ENCODE data around the gene KRTCAP2. TPM values are rescaled to one million over a fixed set of nuclear protein-coding genes. Genes with fewer than 3 reads are reported as not detected.

Gene KRTCAP2
- polyA plus RNA-seq, 1 of the 3 experiments (the other 2 are of a cell fraction) = 238 TPM

- no peak for TF ChIP-seq USF2 (IDR thresholded peaks at IDR 0.05; ENCODE audit: borderline replicate concordance, low read depth, low read length)
- TF ChIP-seq USF1 (IDR thresholded peaks at IDR 0.05; ENCODE audit: borderline replicate concordance, low read depth) = no peak
- no peak for TF ChIP-seq FOXJ3 (CRISPR knock-in tag; IDR thresholded peaks at IDR 0.05)
- no peak for TF ChIP-seq GATA2 (CRISPR knock-in tag; IDR thresholded peaks at IDR 0.05)
- no peak for TF ChIP-seq IRF3 (IDR thresholded peaks at IDR 0.05; ENCODE audit: low read depth, low read length)
Observed at GRCh38 chr1:155122308-155122707, 50.8 kb downstream of the KRTCAP2 start (continued).

GRCh38 chr1:155121249-155121648 lies 51.9 kb downstream of the KRTCAP2 start:
- H3K27me3 ChIP-seq (ENCODE audit: insufficient read depth) = no peaks in the 10 kb centered on the region; the same call in 1 of the 2 replicates
- WGBS (ENCODE audit: low lambda C conversion rate) = 79% methylated on average over 2 of the region's 2 CpGs

GRCh38 chr1:155120253-155120652 lies 52.9 kb downstream of the KRTCAP2 start:
- no peaks in the 10 kb centered on the region for H3K79me2 ChIP-seq (ENCODE audit: insufficient read depth)
- no peak overlapping the region for H3K4me3 ChIP-seq (ENCODE audit: low read depth in 2 of 2, low read length in 1 of 2)
- H3K27me3 ChIP-seq (ENCODE audit: insufficient read depth) = no peaks in the 10 kb centered on the region; the same call in 1 of the 2 replicates

More at GRCh38 chr1:155121249-155121648, 51.9 kb downstream of the KRTCAP2 start:
- Histone ChIP-seq H3K9me2 (no peaks in the 10 kb centered on the region), H3K79me2 (ENCODE audit: insufficient read depth) (no peaks in the 10 kb centered on the region), H3K4me2 (no peak overlapping the region), H3F3A (replicated peaks; ENCODE audit: insufficient read depth) (no peaks in the 10 kb centered on the region), H3K4me1 (ENCODE audit: control insufficient read depth in 1 of 2, insufficient read depth in 2 of 2, low read depth in 1 of 2, low read length in 1 of 2) (peaks cover 0 to 9% of the 10 kb centered on the region in 2 experiments; a peak in 1 of 4 replicates), H3K36me3 (replicated peaks in 1 of 2; ENCODE audit: control insufficient read depth in 1 of 2, insufficient read depth in 2 of 2, low read length in 1 of 2) (no peaks in the 10 kb centered on the region), H3K27ac (ENCODE audit: low read depth in 2 of 2, low read length in 1 of 2) (no peak overlapping the region), H2AFZ (ENCODE audit: low read depth) (no peak overlapping the region), H3K4me3 (ENCODE audit: low read depth in 2 of 2, low read length in 1 of 2) (no peak overlapping the region), H3K9me3 (no peaks in the 10 kb centered on the region), H4K20me1 (ENCODE audit: insufficient read depth) (no peaks in the 10 kb centered on the region), H3K9ac (no peak overlapping the region)
- DNase-seq = no peak
- ChIA-PET CTCF (interaction anchor here (0.8 to 4.5 kb wide), 5 partner anchors 26 to 51 kb away, joined by 3 to 21 read pairs (median 3); partner anchors contain the start of gene KRTCAP2), POLR2A (no interaction called here)
- no peak for TF ChIP-seq MAX (IDR thresholded peaks at IDR 0.05; ENCODE audit: low read depth)
- no peak for TF ChIP-seq NRF1 (IDR thresholded peaks at IDR 0.05; ENCODE audit: low read depth, low read length)
- TF ChIP-seq RFX5 (IDR thresholded peaks at IDR 0.05; ENCODE audit: low read length) = no peak
- no peak for TF ChIP-seq RAD21 (IDR thresholded peaks at IDR 0.05; ENCODE audit: low read length)
- no peak for TF ChIP-seq FOXJ3 (CRISPR knock-in tag; IDR thresholded peaks at IDR 0.05)

More at GRCh38 chr1:155120253-155120652, 52.9 kb downstream of the KRTCAP2 start:
- Histone ChIP-seq H3F3A (replicated peaks; ENCODE audit: insufficient read depth) (no peaks in the 10 kb centered on the region), H3K9me3 (no peaks in the 10 kb centered on the region), H2AFZ (ENCODE audit: low read depth) (no peak overlapping the region), H4K20me1 (ENCODE audit: insufficient read depth) (no peaks in the 10 kb centered on the region), H3K36me3 (replicated peaks in 1 of 2; ENCODE audit: control insufficient read depth in 1 of 2, insufficient read depth in 2 of 2, low read length in 1 of 2) (no peaks in the 10 kb centered on the region), H3K27ac (ENCODE audit: low read depth in 2 of 2, low read length in 1 of 2) (no peak overlapping the region), H3K4me1 (ENCODE audit: control insufficient read depth in 1 of 2, insufficient read depth in 2 of 2, low read depth in 1 of 2, low read length in 1 of 2) (peaks cover 0 to 9% of the 10 kb centered on the region in 2 experiments; a peak in 1 of 4 replicates), H3K9ac (no peak overlapping the region), H3K4me2 (no peak overlapping the region), H3K9me2 (no peaks in the 10 kb centered on the region)
- POLR2A ChIA-PET = no interaction called here
- DNase-seq = no peak
- CTCF ChIA-PET = interaction anchor here (0.8 to 4.5 kb wide), 6 partner anchors 27 to 73 kb away, joined by 3 to 21 read pairs (median 4); partner anchors contain the start of gene KRTCAP2
- TF ChIP-seq POLR2AphosphoS5 (IDR thresholded peaks at IDR 0.05; ENCODE audit: low read depth, low read length) = no peak
- WGBS (ENCODE audit: low lambda C conversion rate) = 47% methylated on average over 6 of the region's 6 CpGs

Small RNAs within 50 kb of the gene (small RNA-seq; reads per million reads assigned to genes)
- gene HMGN2P18 = 0 reads per million in 7 experiments
- 0 reads per million in 7 experiments for gene RF00019

Other genes with a start within 250 kb of the KRTCAP2 start
- gene PMVK, start 236.6 kb downstream of the KRTCAP2 start, polyA plus RNA-seq (2012; rRNA removed) = 50.7 and 59.6 TPM in 2 replicates
- gene PBXIP1, start 217.2 kb downstream of the KRTCAP2 start, polyA plus RNA-seq (2012; rRNA removed) = 55.9 and 64.3 TPM in 2 replicates
- 23.3 and 28.2 TPM in 2 replicates for gene PYGO2, start 211.5 kb downstream of the KRTCAP2 start, polyA plus RNA-seq (2012; rRNA removed)
- 338 and 395 TPM in 2 replicates for gene SHC1, start 202.6 kb downstream of the KRTCAP2 start, polyA plus RNA-seq (2012; rRNA removed)
- gene CKS1B, start 198.6 kb downstream of the KRTCAP2 start, polyA plus RNA-seq (2012; rRNA removed) = 256 and 308 TPM in 2 replicates
- gene FLAD1, start 190.0 kb downstream of the KRTCAP2 start, polyA plus RNA-seq (2012; rRNA removed) = 50.8 and 56.2 TPM in 2 replicates
- gene LENEP, start 179.7 kb downstream of the KRTCAP2 start, polyA plus RNA-seq (2012; rRNA removed) = 0.26 TPM in 1 of 2 replicates, not detected in the other
- gene ZBTB7B, start 170.5 kb downstream of the KRTCAP2 start, polyA plus RNA-seq (2012; rRNA removed) = 15.7 and 22.1 TPM in 2 replicates
- gene DCST2, start 139.5 kb downstream of the KRTCAP2 start, polyA plus RNA-seq (2012; rRNA removed) = 0.76 and 1.1 TPM in 2 replicates
- gene DCST1, start 139.5 kb downstream of the KRTCAP2 start, polyA plus RNA-seq (2012; rRNA removed) = not detected in 2 replicates
- gene ADAM15, start 122.0 kb downstream of the KRTCAP2 start, polyA plus RNA-seq (2012; rRNA removed) = 60.1 and 64.1 TPM in 2 replicates
- 15.9 and 17.7 TPM in 2 replicates for gene EFNA4, start 109.6 kb downstream of the KRTCAP2 start, polyA plus RNA-seq (2012; rRNA removed)
- gene EFNA3, start 94.5 kb downstream of the KRTCAP2 start, polyA plus RNA-seq (2012; rRNA removed) = 5.5 and 6.0 TPM in 2 replicates
- 14.4 and 15.3 TPM in 2 replicates for gene EFNA1, start 45.4 kb downstream of the KRTCAP2 start, polyA plus RNA-seq (2012; rRNA removed)
- gene SLC50A1, start 37.5 kb downstream of the KRTCAP2 start, polyA plus RNA-seq (2012; rRNA removed) = 58.4 and 71.1 TPM in 2 replicates
- 307 and 317 TPM in 2 replicates for gene DPM3, start 32.8 kb downstream of the KRTCAP2 start, polyA plus RNA-seq (2012; rRNA removed)
- gene TRIM46, start 545 bp upstream of the KRTCAP2 start, polyA plus RNA-seq (2012; rRNA removed) = 12.3 and 12.7 TPM in 2 replicates
- 124 and 162 TPM in 2 replicates for gene THBS3, start 34.6 kb upstream of the KRTCAP2 start, polyA plus RNA-seq (2012; rRNA removed)
- 79.1 TPM in 2 replicates for gene MTX1, start 35.4 kb upstream of the KRTCAP2 start, polyA plus RNA-seq (2012; rRNA removed)
- gene ENTREP3, start 82.2 kb upstream of the KRTCAP2 start, polyA plus RNA-seq (2012; rRNA removed) = 20.0 and 30.6 TPM in 2 replicates
- gene SCAMP3, start 89.1 kb upstream of the KRTCAP2 start, polyA plus RNA-seq (2012; rRNA removed) = 193 and 225 TPM in 2 replicates
- gene CLK2, start 100.2 kb upstream of the KRTCAP2 start, polyA plus RNA-seq (2012; rRNA removed) = 76.7 and 81.8 TPM in 2 replicates
- gene HCN3, start 104.2 kb upstream of the KRTCAP2 start, polyA plus RNA-seq (2012; rRNA removed) = 9.7 and 10.1 TPM in 2 replicates
- gene PKLR, start 128.1 kb upstream of the KRTCAP2 start, polyA plus RNA-seq (2012; rRNA removed) = 0.03 TPM in 1 of 2 replicates, not detected in the other
- 126 and 142 TPM in 2 replicates for gene FDPS, start 135.6 kb upstream of the KRTCAP2 start, polyA plus RNA-seq (2012; rRNA removed)
- gene RUSC1, start 147.6 kb upstream of the KRTCAP2 start, polyA plus RNA-seq (2012; rRNA removed) = 43.1 and 49.9 TPM in 2 replicates